ENCODE results near the gene BRD4. TPM values are rescaled to one million over a fixed set of nuclear protein-coding genes. Genes with fewer than 3 reads are reported as not detected.

The BRD4 gene
- total RNA-seq, 1 experiment from 2014 or later: 16.2 TPM

DNA sequence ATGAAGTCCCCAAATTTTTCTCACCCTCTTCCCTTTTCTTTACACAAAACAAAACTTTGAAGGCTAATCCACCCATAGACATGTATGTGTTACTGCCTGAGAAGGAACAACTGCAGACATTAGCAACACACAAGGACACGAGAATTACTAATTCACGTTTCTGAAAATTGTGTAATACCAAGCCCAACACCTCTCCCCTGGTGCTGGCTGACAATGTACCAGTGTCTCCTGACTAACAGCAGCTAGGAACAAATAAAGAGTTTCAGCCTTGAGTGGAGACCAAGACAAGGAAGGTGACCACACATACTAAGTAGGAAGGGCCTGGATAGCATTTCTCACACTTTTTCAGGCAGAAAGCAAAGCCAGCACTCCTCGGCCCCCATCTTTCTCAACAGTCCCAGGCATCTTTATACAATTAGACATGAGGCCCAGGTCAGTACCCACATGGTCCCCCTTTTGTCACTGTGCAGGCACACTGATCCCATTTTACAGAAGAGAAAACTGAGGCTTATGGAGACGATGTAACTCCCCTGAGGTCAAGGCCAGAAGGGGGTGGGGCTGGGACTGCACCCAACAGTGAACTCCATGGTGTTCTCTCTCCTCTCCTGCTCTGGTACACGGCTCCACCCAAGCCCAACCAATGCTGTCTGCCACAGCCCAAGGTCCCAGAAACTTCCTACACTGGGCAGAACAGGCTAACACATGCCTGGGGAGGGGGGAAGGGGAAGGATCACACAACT, 8.7 kb downstream of the BRD4 start:
- in situ Hi-C loops (cut with HindIII; ENCODE audit: low pct_unique_long_range_greater_than_20kb, low sequenced_read_pairs): no loop called here
- DNase-seq (ENCODE audit: low read depth, low spot score): no peak

DNA sequence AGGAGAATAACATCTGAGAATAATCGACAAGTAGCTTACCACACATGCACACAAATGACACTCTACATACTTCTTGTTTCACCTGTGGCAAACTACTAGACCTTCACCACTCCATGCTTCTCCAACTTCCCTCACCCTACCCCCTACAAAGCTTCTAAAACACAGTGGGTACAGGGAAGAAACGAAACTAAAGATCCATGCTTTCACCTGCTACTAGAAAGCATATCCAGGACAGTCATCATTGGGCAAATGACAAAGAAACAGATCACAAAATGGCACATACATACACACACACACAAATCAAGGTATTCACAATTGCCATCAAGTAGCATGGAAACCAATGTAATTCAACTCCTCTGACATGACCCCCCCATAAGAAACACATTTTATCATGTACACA, 10.6 kb downstream of the BRD4 start:
- no peak for DNase-seq (ENCODE audit: low read depth, low spot score)
- in situ Hi-C loops (cut with HindIII; ENCODE audit: low pct_unique_long_range_greater_than_20kb, low sequenced_read_pairs): no loop called here

DNA sequence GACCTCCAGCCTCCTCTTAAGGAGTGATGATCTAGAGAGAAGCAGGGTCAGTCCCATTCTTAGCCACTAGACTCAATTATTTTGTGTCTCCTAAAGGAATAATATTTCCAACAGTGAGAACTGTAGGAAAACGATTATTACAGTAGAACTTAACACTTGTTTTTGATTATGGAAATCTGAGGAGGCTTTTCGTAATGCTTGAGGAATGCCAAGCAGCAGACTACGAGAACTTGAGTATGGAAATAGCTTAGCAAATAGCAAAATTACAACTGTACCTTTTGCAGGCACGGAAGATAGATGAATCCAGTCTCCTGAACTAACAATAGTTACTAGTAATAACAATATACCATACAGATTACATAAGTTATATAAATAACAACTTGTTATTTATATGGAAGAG, 12.2 kb downstream of the BRD4 start:
- DNase-seq (ENCODE audit: low read depth, low spot score): no peak
- in situ Hi-C loops (cut with HindIII; ENCODE audit: low pct_unique_long_range_greater_than_20kb, low sequenced_read_pairs): no loop called here

DNA sequence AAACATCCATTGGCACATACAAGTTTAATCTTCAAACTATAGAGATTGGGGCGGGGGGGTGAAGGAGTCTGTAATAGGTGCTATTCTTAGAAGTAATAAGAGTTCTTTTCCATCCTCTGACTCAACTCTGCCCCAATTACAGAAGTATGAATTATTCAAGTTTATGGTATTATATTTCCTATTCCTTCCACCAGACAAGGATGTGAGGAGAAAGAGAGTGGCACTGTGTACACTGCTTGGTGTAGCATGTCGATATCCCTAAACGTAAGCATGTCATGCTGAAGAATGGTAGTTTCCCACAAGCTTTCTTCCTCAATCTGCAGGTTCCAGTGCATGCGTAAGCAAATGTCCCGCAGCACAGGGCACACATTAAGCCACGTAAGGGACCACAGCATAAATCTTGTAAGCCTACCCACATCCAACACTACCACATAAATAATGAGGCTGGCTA, 14.1 kb downstream of the BRD4 start:
- in situ Hi-C loops (cut with HindIII; ENCODE audit: low pct_unique_long_range_greater_than_20kb, low sequenced_read_pairs): no loop called here

DNA sequence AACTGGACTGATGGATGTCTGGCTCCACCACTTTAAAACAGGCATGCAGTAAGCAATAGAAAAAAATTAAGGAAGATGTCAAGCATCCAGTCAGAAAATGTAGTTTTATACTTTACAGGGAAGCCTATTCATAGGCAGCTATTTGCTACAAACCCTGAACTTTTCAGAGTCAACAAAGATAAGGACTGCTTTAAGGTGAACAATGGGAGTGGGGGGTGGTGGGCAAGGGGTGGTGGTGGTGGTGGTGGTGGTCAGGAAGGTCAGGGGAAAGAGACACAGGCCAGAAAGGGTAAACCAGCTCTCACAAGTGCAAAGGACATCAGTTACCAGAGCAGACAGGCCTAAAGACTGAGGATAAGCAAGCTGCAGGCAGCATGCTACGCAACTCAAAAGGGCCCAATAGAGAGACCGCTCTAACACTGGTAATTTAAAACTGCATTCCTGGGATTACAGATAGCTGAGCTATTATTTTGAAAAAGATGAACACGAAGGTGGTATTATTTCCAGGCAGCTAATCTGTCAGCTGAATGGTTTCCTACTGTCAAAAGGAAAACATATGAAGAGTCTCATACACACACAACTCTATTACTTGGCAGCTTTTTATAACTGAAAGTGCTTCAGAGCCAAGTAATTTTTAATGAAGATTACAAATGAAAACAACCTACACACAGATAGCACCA, 14.8 kb downstream of the BRD4 start:
- no peak for DNase-seq (ENCODE audit: low read depth, low spot score)
- in situ Hi-C loops (cut with HindIII; ENCODE audit: low pct_unique_long_range_greater_than_20kb, low sequenced_read_pairs): no loop called here

More for the DNA sequence above, 14.1 kb downstream of the BRD4 start:
- DNase-seq (ENCODE audit: low read depth, low spot score): no peak

DNA sequence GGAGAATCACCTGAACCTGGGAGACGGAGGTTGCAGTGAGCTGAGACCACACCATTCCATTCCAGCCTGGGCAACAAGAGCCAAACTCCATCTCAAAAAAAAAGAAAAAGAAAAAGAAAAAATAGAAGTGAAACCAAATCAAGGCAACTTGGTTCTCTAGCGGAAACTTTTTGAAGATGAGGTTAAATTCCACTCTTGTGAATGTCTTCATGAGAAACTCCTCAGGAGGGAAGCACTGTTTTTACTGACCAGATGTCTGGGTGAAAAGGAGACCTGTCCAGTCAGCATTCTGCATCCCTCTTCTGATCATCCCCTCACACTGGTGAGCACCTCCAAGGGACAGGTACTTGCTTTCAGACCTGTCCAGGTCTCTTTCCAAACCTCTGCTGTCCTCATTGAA, 15.8 kb downstream of the BRD4 start:
- in situ Hi-C loops (cut with HindIII; ENCODE audit: low pct_unique_long_range_greater_than_20kb, low sequenced_read_pairs): no loop called here
- no peak for DNase-seq (ENCODE audit: low read depth, low spot score)

DNA sequence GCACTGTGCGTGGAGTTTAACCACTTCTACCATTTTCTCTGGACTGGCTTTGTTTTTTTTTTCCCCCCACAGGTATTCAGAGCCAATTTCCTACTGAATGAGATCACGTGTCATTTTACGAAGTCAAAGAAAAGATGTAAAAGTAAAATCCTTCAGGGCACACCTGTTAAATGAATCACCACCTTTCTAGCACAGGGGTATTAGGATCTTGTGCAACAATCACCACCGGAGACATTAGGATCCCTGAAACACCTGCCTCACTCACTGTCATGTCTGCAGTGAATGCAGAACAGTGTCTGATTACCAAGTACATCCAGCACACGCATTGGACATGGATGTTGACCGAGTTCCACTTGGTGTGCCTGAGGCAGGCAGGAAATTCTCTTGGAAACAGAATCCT, 17.2 kb downstream of the BRD4 start:
- in situ Hi-C loops (cut with HindIII; ENCODE audit: low pct_unique_long_range_greater_than_20kb, low sequenced_read_pairs): no loop called here

DNA sequence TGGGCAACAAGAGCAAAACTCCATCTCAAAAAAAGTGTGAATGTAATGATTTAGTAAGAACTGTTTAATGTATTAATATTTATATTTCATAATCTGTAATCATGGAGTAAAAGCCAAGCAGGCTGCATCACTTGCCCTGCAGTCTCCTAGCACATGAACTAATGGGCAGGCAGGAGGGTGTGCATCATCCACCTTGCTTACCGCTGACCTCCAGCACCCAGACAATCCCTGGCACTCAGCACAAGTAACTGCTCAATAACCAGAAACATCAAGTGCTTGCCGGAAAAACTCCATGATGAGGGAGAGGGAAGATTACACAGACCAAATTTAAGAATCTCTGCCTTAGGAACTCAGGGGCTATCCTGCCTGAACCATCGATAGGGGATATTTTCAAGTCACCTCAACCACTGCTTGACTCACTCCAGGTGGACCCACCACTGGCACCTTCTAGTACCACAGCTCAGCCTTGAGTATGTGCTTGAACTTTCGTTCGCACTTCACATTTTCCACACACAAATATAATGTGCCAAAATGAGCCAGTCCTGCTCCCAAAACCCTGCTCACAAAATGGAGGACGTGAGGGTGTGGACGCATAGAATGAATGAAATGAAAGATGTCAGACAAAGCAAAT, 18.6 kb downstream of the BRD4 start:
- in situ Hi-C loops (cut with HindIII; ENCODE audit: low pct_unique_long_range_greater_than_20kb, low sequenced_read_pairs): no loop called here
- DNase-seq (ENCODE audit: low read depth, low spot score): no peak

More for the DNA sequence above, 17.2 kb downstream of the BRD4 start:
- DNase-seq (ENCODE audit: low read depth, low spot score): no peak

DNA sequence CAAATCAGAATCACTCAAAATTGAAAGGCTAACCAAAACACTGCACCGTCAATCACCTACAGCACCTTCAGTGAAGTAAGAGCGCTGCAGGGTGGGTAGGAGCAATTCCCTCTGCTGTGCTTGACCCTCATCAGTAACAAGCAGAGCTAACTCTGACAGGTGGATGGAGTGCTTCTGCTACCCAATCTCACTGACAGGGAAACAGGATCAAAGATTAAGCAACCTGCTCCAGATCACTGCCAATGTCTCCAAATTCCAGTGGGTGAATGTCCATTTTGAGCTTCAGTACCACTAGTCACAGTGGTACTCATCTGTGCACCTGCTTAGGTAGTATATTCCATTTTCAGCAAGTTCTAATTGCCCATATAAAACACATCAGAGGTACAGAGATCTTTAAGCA, 25.2 kb downstream of the BRD4 start:
- in situ Hi-C loops (cut with HindIII; ENCODE audit: low pct_unique_long_range_greater_than_20kb, low sequenced_read_pairs): no loop called here

DNA sequence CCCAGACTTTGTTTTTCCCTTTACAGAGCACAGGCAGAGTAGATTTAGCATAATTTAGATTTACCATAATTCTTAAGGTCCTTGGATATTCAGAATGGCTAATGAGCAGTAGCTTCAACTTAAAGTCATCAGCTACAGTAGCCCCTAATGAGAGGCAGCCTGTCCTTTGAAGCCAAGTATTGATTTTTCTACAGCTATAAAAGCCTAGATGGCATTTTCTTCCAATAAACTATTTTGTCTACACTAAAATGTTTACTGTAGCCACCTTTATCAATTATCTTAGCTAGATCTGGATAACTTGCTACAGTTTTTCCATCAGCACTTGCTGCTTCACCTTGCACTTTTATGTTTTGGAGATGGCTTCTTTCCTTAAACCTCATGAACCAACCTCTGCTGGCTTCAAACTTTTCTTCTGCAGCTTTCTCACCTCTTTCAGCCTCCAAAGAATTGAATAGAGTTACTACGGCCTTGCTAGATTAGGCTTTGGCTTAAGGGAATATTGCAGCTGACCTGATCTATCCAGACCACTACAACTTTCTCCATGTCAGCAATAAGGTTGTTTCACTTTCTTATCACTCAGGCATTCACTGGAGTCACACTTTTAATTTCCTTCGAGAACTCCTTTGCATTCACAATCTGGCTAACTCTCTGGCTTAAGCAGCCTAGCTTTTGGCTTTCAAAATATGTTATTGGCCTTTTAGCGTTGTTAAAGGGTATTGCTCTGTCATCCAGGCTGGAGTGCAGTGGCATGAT, 26.6 kb downstream of the BRD4 start:
- no peak for DNase-seq (ENCODE audit: low read depth, low spot score)
- in situ Hi-C loops (cut with HindIII; ENCODE audit: low pct_unique_long_range_greater_than_20kb, low sequenced_read_pairs): no loop called here

More for the DNA sequence above, 25.2 kb downstream of the BRD4 start:
- DNase-seq (ENCODE audit: low read depth, low spot score): no peak

DNA sequence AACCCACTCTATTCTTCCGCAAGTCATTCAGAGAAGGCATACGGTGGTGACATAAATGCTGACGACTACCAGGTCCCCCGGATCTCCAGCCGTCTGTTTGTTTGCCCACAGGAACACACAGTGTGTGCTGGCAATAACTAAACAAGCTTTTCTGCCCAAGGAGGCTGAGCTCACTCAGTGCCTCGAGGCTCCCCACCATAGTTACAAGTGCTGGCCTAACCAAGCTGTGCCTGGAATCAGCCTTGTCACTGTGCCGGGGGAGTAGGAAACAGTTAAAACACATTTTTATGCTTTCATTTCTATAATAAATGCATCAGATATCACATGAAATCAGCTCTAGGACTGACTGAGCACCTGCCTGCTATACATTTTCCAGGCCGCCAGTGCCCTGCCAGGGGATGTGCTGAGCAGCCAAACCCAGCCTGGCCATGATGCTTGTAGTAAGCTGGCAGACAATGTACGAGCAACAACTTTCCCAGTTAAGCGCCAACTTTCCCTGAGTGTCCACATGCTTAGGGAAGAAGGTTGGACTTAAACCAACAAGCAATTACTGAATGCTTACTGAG, 28.1 kb downstream of the BRD4 start:
- in situ Hi-C loops (cut with HindIII; ENCODE audit: low pct_unique_long_range_greater_than_20kb, low sequenced_read_pairs): no loop called here
- no peak for DNase-seq (ENCODE audit: low read depth, low spot score)

DNA sequence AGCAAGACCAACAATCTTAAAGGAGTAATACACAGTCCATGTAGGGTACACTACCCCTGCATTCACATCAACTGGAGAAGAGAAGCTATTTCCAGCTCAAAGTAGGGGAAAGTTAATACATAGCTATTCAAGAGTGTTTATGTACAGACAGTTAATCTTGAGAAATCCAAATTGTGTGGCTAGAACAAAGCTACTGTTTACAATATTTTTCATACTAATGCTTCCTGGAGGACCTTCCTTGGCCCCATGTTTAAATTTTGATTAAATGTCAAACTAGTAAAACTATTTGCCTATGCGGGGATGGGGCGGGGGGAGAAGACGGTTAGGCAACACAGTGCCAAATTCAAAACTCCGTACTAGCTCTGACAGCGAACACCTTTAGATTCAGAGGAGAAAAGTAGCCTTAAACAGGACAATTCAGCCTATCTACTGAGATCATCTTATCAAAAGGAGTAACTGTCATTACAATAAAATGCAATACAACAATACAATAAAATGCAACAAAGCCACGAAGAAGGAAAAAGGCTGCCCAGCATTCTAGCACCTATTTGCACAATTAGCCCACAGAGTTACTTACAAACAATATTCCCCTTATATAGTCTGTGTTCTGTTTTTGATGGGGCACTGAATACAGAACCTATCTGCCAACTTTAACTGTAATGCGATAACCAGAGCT, 29.1 kb downstream of the BRD4 start:
- in situ Hi-C loops (cut with HindIII; ENCODE audit: low pct_unique_long_range_greater_than_20kb, low sequenced_read_pairs): no loop called here
- no peak for DNase-seq (ENCODE audit: low read depth, low spot score)

DNA sequence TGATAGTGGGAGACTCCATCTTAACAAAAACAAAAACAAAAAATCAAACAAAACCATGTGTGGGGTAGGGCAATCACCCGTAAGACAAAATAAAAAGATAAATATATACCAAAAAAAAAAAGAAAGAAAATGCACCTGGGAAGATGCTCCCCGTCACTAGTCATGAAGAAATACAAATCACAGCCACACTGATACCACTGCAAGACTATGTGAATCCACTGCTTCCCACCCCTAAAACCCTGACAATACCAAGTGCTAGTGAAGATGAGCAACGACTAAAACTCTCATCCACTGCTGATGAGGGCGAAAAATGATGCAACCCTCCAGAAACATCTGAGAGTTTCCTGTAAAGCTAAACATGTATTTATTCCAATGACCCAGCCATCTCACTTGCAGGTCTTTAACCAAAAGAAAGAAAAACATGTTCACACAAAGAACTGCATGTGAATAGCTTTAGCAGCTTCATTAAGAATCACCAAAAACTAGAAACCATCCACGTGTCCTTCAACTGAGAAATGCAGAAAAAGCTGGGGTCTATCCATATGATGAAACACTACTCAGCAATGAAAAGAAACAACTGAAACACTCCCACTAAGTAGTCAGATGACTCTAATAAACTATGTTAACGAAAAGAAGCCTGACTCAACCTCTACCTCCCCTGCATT, 31.7 kb downstream of the BRD4 start:
- no peak for DNase-seq (ENCODE audit: low read depth, low spot score)
- in situ Hi-C loops (cut with HindIII; ENCODE audit: low pct_unique_long_range_greater_than_20kb, low sequenced_read_pairs): no loop called here

DNA sequence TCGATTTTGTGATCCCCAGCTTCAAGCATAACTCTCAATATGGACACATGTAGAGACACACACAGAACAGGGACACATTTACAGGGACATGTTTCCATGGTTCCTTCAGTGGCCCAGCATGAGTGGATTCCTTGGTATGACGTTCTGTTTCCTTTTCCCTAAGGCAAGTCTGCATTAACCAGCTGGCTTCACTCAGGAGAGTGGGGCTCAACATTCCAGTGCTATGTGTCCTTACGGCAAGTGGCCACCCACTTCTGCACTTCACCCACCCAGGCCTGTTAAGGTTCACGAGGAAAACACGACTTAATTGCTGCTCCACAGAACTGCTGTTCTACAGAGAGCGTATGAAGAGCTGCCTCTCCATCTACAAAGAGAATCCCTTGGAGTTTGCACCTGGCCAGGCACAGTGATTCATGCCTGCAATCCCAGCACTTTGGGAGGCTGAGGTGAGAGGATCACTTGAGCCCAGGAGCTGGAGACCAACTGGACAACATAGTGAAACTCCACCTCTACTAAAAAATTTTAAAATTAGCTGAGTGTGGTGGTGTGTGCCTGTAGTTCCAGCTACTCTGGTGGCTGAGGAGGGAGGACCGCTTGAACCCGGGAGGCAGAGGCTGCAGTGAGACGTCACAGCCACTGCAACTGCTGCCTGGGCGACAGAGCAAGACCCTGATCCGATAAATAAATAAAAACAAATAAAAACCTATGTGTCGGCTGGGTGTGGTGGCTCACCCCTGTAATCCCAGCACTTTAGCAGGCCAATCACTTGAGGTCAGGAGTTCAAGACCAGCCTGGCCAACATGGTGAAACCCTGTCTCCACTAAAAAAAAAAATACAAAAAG, 32.5 kb downstream of the BRD4 start:
- DNase-seq (ENCODE audit: low read depth, low spot score): no peak
- in situ Hi-C loops (cut with HindIII; ENCODE audit: low pct_unique_long_range_greater_than_20kb, low sequenced_read_pairs): no loop called here

DNA sequence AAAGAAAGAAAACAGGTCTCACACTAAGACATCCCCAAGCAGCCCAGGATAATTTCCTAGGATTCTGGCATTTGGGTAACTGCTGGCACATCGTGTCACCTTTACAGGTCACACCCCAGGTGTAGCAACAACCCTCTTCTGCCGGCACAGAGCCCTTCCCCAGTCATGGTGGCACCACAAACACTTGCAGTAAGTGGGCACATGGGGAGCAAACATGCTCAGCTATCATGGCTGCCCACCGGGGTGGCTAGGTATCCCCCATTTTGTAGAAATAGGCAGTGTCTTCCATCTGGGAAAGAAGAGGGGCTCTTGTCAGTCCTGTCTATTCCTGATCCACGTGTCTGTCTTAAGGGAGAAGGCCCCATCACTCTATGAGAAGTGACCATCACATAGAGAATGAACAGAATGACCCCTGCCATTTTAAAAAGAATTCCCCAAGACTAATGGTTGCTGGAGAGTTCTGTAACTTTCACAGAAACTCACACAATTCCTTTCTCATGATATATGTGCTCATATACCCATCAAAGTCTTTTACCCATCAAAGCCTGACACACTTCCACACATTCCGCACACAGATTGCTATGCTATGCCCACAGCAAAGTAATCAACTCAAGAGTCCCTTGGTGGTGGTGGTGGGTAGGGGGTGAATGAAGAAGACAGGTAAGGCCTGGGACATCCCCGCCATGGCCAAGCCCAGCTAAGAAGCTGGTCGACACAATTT, 33.3 kb downstream of the BRD4 start:
- no peak for DNase-seq (ENCODE audit: low read depth, low spot score)
- in situ Hi-C loops (cut with HindIII; ENCODE audit: low pct_unique_long_range_greater_than_20kb, low sequenced_read_pairs): no loop called here

Measured in SK-MEL-5 (cell line).